COLO668 (cell line): ENCODE measurements around the gene CTNNB1.

Source experiments
- DNase-seq: peaks from one replicate; lab custom pipeline; 2025; ENCODE audit not compliant: unreplicated experiment; lab: John Stamatoyannopoulos, UW

Gene CTNNB1

GRCh38 chr3:41192885-41193284 is 6.4 kb upstream of the CTNNB1 start:
- no peak for DNase-seq

DNA sequence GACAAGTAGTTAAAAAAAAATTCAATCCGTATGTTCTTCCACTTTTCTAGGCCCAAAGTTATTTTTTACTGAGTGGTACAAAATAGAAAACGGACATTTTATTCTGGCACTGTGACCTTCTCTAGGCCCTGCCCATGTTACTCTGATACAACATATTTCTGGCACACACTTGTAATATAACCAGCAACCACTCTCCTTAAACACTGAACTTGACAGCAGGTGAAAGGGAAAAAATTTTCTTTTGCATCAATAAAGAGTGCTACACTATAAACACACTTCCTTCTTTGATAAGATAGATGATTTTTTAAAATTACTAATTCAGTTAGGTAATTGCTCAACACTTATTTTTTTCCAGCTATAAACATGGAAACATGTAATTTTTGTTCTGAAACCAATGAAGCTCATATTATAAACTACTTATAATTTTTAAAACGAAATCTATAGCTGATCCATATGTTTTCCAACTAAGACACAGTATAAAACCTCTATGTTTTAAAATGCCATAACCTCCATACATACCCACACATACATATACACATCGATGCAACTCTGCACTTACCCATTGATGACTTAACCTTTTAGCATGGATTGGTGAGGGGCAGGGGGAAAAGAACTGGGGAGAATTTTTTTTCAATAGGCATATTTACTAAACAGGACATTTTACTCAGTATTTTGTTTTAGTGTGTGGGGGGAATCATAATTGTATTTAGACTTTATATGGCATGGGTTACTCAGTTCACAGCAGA is 5.3 kb upstream of the CTNNB1 start:
- DNase-seq: no peak

GRCh38 chr3:41194701-41195100 is 4.6 kb upstream of the CTNNB1 start:
- no peak for DNase-seq

- DNase-seq: no peak
These were observed 3.4 kb upstream of the CTNNB1 start for GRCh38 chr3:41195946-41196345.

GRCh38 chr3:41196499-41197410 is 2.5 kb upstream of the CTNNB1 start:
- no peak for DNase-seq

GRCh38 chr3:41198046-41198445 is 1.3 kb upstream of the CTNNB1 start:
- DNase-seq: no peak

DNA sequence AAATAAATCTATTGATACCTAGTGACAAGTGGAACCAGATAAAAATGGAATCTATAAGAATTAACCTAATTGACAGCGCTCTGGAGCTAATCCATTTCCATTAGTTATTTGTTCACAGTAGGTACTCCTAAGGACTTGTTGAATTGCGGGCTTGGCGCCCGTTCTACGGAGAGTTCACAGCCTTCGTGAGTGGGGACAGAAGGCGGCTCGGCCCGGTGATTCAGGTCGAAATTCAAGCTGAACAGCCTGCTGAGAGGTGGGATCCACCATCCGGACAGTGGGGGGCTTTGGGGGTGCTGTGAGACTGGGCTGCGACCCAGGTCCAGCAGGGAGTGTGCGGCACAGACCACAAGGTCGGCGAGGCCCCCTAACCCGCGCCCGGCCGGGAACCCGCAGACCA is 779 bp upstream of the CTNNB1 start:
- no peak for DNase-seq

DNA sequence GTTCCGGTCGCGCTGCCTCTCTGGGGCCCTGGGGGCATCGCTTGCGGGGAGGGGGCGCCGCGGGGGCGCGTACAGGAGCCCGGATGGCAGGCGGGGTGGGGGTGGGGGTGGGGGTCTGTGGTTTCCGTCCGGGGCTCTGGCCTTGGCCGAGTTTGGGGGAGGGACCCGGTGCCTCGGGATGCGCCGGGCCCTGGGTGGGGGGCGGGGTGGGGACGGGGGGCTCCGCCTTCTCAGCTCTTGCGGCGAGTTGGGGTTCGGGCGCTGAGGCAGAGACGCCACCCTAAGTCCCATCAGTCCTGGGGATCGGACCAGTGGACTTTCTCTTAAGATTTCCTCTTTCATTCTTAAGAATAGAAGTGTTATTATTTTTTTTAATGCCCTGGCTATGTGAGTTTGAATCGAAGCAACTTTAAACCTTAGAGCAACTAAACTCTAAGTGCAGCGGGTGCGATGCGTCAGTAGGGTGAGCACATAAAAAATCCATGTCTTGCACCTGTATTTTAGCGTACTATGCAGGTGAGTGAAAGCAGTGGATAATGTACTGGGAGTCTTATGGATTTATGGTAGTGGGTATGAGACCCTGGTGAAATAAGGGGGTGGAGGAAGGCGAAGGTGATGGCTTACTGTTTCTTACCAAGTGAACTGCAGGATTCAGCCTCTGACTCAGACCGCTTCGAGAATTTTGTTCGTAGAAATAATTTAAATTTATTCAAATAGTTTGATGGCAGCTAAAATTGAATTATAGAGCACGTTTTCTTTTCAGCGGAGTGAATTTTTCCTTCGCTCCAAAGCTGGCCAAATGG is 762 bp downstream of the CTNNB1 start:
- peak; percentile 35 for DNase-seq

DNA sequence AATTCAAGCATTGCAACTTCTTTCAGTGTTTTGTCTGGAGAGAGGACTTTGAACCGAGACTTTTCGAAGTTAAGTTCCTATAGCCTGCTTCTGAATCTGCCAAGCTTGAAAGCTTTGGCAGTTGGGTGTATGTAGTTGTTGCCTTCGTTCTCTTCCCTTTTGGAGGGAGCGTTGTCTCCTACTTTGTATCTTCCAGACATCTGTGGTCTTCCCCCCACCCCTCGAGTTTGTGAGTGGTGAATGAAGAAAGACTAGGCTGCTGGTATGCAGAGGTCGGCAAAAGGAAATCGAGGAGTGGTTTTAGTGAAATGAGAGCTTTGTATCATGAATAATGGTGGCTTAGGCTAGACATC is 1.3 kb downstream of the CTNNB1 start:
- DNase-seq: no peak

DNA sequence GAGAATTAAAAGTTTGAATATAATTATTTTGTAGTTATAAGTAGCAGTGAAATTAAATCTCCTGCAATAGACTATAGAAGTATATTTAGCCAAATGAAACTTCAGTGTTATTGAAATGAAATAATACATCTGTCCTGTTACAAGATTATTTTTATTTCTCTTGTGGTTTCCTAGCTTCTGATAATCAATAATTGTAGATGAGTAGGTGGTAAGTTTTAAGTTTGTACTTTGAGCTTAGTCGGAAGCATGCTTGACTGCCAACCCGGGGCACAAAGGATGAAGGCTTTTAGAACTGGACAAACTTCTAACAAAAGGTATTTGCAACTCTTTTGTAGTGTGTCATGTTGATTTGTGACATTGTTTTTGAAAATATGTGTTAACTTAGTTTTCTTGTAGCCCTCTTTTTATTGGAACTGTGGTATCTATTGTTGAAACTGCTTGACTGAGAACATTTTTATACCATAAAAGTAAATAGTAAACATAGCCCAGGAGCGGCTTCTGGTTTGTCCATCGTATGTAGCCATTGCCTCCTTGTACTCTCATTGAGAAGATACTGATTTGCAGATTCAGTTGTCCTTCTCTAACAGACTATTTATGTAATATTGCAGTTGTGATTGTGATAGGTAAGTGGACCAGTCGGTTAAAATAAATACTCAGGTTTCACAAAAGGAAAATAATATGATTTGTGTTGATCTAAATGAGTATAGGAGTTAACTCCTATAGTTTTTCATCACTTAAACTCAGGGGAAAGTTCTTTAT is 2.9 kb downstream of the CTNNB1 start:
- DNase-seq: no peak

- DNase-seq: no peak
These were observed 3.6 kb downstream of the CTNNB1 start for GRCh38 chr3:41202834-41203345.

DNA sequence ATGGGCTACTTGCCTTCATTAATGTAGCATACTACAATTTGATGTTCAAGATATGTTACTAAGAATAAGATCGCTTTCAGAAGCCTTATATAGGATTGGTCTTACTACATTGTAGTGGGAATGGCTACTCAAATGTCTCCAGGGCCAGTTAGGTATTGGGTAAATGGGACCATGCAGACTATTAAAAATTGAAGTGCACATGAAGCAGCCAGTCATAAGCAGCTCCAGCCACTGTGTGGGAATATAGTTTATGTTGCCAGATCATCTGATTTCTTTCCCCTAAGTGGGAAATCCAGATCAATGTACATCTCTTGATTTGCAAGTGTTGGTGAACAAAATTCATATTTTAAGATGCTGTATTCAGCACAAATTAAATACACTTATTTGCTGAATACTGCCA is 5.1 kb downstream of the CTNNB1 start:
- DNase-seq: no peak

GRCh38 chr3:41205591-41205990 is 6.3 kb downstream of the CTNNB1 start:
- no peak for DNase-seq

DNA sequence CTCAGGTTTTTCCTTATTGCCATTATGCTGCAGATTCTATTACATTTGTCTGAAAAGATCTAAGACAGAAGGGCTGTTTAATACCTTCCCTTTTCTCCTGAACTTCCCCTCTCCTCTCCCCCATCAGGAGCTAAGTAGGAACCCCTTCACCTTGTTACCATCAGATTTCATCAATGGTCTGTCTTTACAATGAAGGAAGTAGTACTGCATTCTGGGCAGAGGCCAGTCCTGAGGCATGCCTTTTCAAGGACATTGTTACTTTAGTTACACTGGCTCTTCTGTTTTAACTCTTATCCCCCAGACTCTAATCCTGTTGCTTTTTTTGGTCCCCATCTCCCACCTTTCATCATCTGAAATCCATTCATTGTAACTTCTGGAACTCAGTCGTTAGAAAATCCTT is 8.1 kb downstream of the CTNNB1 start:
- DNase-seq: no peak

DNA sequence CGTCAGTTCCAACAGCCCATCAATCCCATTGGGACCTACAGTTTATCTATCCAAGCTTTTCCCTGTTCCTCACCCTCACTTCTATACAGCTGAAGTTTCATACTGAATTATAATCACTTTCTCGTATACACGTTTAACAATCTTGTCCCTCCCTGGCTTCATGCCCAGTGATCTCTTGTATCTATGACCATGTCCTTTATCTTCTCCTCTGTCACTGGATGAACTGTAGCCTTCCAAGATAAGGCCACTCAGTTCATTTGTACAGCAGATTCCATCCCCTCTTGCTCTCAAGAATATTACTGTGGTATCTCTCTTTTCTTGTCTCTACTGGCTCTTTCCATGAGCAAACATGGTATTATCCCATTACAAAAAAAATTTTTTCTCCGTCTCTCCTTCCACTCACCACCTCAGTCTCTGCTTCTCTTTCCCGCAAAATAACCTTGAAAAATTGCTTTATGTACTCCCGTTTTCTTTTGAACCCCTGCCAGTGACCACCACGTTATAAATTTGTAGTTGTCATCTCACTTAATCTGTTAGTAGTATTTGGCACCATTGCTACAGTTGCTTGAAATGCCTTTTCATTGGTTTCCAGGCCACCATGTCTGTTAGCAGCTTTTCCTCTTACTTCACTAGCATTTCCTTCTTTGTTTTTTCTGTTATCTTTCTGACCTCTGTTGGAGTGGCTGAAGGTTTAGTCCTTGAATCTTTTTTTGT is 9.4 kb downstream of the CTNNB1 start:
- no peak for DNase-seq

- DNase-seq: no peak
These were observed 10.3 kb downstream of the CTNNB1 start for GRCh38 chr3:41209646-41210045.

- DNase-seq: no peak
These were observed 11.7 kb downstream of the CTNNB1 start for GRCh38 chr3:41210966-41211365.

DNA sequence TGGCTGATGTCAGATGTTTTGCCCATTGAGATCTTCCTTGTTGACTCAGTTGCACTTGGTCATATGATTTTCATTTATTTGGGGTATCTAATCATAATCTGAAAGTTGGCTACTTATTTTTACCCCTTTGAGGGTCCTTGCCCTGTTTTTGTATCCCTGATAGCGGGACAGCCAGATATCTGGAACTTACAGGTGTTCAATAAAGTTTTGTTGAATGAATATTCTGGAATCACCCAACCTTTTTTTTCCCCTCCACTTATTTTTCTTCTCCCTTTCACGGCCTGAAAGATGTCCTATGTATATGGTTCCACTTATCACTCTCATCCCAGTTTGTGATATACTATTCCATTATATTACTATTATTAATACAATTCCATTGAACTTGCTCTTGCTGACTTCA is 12.8 kb downstream of the CTNNB1 start:
- no peak for DNase-seq

DNA sequence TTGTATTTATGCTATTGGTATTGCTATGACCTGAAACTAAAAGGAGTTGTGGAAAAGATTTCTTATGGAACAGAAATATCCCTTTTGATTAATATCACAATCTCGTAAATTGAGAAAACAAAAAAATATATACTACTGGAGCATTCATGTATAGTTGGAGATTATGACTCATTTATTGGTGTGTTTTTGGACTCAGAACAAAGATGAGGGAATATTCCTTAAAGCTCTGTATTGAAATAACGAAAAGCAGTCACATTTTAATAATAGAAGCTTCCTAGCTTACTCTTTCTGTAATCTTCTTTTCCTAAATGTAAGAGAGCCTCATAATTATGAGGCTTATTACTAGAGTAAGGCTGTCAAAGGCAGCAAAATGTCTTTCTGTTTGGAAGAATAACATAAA is 14.3 kb downstream of the CTNNB1 start:
- DNase-seq: no peak

DNA sequence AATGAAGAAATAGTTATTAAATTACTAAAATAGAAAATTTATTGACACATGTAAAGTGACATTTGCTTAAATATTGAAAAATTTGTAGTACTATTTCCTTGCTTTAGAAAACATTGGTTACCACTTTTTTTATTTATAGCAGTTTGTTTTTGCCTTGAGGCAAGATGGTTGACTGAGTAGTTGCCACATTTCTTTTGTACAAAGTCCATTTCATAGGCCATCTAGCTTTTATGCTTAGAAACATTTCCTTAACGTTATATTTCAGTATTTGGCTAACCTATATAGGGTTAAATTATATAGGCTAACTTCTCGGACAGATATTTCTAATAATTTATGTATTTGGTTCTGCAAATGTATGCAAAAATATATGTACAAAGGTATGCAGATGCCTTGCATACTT is 17.1 kb downstream of the CTNNB1 start:
- no peak for DNase-seq
